GM18909 (cell line): Measurements from ENCODE around the gene TEX22.

Source experiments
- ATAC-seq: cut with Tn5 transposase; IDR thresholded peaks from one replicate; pipeline ENCODE4 v1.9.1; 2021; ENCODE audit warnings: mild to moderate bottlenecking; ENCODE audit not compliant: unreplicated experiment, poor library complexity

TEX22 gene

DNA sequence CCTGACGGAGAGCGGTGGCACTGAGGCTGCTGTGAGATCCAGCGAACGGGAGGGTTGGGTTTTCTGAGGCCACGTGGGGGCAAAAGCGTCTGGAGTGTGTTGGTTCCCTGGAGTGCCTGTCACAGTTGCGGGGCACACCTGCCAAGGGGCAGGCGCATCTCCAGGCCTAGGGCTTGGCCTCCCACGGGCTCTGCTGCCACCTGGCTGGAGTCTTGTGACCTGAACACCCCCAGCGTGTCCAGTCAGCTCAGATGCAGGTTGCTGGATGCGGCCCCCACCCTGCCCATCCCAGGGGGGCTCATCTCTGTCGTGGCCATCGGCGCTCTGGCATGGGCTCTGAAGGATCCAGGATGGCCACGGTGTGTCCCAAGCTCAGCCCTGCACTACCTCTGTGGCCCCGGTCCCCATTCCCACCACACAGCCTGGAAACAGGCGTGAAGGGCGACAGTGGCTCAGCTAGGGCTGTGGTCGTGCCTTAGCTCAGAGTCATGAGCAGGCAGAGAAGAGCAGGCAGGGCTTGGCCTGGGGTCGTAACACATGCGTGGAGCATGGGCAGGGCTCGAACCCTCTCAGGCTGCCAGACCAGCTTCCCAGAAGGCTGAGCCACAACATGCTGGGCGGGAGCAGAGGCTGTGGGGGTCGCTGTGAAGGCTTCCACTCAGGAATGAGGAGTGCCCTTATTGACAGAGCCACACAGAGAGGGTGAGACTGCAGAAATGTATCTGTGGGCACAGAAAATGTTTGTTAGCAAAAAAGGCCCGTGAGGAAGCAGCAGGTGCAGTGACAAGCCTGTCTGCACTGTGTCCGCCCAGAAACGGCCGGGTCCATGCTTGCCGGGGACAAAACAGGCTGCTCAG, 52.8 kb downstream of the TEX22 start:
- no peak for ATAC-seq

DNA sequence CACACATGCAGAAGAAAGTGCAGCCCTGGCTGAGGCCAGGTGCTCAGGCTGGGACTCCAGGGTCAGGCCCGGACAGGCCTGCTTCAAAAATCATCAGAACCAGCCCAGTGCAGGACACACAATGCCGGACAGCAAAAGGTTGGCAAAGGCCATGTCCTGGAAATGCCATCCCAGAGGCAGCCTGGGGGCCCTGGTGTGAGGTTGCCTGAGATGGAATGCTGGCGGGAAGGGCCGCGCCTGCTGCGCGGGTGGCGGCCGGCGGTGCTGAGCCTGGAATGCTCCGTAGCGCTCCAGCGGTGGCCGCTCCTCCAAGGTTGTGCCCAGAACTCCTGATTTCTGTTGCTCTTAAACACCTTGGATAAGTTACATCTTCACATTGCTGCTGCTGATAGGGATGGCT, 54.6 kb downstream of the TEX22 start:
- ATAC-seq = no peak

DNA sequence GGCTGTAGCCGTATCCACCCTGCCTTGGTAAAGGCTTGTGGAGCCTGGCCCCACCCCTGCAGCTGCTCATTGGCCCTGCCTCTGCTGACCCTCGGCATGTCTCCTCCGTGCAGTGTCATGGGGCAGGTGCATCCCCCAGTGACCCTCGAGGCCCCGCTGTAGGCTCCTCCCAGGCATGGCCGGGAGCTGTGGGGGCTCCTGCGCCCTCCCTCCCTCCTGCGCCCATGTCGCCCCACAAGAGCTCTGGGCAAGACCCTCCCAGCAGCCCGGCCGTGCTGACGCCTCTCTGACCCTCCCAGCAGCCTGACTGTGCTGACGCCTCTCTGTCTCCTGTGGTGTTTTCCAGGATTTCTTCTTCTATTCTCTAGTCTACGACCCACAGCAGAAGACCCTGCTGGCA, 55.5 kb downstream of the TEX22 start:
- no peak for ATAC-seq

DNA sequence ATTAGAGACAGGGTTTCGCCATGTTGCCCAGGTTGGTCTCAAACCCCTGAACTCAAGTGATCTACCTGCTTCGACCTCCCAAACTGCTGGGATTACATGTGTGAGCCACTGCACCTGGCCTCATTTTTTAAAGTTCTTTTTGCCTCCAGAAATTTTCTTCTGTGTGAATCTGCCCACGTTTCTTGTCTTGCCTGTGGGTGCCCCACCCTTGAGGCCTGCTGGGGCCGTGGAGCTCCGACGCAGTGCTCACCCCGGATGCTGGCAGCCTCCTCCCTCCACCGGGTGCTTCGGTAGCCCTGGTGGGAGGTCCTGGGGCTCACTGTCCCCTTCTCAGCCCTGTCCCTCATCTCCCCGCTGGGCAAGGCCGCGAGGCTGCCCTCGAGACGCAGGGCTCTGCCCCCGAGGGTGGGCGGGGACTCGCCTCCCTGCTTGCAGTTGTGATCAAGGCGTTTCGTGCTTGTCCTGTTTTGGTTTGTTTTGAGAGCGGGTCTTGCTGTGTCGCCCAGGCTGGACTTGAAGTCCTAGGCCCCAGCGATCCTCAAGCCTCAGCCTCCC, 56.8 kb downstream of the TEX22 start:
- ATAC-seq = no peak

DNA sequence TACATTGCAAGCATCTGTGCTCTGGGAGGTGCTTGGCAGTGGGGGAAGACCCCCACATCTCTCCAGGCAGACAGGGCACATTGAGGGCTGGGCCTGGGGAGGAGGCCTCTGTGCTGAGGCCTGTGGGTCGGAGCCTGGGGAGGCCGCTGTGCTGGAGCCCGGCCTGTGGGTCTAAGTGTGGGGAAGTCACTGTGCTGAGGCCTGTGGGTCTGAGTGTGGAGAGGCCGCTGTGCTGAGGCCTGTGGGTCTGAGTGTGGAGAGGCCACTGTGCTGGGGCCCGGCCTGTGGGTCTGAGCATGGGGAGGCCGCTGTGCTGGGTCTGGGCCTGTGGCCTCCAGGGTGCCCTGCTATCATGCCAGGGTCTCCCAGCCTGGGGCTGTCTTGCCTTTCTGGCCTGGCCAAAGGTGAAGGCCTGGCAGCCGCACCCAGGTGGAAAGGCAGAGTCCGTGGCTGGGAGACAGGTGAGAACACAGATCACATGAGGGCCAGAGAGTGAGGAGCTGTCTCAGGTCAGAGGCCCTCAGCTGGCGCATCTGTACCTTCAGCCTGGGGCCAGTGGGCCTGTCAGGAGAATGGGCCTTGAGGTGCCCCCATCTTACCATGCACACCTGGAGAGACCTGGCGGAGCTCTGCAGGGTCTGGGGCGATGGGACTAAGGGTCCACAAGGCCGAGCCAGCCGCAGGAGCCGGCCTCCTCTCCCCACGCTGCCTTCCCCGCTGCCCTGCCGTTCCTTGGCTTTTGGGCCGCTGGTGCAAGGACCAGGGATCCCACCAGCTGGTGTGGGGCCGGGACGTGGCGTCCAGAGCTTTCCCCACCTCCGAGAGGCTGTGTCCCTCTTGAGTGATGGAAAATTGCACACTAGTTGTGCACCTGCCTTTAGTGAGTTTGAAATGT, 57.7 kb downstream of the TEX22 start:
- no peak for ATAC-seq

DNA sequence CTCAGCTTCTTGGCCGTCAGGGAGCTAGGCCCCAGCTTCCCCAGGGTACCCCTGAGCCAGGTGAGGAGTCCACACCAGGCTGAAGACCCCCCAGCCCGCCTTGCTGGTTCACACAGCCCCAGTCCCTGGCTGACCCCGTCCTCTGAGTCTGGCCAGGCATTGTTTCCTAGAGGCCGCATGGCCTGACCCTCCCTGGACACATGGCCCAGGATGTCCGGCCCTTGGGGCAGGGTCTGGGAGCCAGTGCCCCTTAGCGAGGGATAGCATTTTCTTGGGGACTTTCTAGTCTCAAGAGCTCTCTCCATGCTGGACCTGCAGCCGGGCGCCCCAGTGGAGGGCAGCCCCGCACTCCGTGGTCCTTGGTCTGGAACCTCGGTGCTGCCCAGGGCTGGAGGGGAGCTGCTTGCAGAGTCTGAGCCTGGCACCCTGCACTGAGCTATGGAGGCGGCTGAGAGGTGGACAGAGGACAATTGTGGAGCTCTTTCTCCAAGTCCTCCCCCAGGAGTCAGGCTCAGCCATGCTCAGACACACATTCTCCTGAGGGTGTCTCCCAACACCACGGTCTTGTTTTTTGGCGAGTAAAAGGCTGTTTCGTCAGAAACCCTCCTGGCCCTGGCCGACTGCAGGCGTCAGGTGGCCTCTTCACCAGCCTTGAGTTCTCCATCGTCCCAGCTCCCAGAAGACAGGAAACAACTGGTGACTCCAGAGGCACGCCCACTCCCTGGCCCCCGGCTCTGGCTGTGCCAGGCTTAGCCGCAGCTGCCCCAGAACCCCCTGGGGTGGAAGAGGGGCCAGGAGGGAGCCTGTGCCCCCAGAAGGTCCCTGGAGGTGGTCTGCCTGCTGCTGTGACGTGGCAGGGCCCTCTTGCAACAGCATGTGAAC, 58.6 kb downstream of the TEX22 start:
- no peak for ATAC-seq

DNA sequence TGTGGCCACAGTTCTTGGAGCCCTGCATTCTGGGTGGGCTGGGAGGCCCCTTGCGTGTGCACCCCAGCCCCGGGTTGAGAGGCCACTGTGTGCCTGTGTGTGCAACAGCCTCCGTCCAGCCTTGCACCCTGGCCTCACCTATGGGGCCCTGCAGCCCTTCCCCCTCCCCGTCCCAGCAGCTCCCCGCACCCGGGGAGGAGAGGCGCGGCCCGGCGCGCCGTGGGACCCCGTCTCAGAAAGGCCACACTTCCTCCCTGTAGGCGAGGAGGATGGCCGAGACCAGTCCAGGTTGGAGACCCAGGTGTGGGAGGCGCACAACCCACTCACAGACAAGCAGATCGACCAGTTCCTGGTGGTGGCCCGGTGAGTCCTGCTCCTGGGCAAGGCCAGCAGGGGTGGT, 59.7 kb downstream of the TEX22 start:
- ATAC-seq = no peak

DNA sequence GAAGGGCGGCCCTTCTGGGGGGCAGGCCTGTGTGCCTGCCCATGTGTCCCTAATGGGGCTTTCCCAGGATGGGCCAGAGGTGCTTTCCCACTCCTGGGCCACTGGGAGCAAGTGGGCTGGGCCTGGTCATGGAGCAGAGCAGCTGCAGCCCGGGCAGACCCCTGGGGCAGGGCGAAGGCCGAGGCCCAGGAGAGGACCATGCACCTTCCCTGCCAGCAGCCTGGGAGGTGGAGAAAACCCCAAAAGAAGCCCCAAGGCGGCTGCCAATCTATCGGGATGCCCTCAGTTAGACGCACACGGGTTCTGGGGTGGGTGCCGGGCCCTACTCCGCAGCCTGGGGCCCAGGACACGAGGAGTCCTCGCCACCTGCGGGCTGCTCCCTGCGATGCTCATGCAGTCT, 60.2 kb downstream of the TEX22 start:
- ATAC-seq = no peak

DNA sequence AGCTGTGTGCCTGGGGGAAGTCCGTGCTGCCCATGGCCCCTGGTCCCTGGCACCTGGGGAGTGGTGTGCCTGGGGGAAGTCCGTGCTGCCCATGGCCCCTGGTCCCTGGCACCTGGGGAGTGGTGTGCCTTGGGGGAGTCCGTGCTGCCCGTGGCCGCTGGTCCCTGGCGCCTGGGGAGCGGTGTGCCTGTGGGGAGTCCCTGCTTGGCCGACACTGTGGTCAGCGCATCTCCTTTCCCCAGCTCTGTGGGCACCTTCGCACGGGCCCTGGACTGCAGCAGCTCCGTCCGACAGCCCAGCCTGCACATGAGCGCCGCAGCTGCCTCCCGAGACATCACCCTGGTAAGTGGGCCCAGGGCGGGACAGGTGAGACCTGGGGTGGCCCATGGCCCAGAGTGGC, 61.8 kb downstream of the TEX22 start:
- no peak for ATAC-seq

DNA sequence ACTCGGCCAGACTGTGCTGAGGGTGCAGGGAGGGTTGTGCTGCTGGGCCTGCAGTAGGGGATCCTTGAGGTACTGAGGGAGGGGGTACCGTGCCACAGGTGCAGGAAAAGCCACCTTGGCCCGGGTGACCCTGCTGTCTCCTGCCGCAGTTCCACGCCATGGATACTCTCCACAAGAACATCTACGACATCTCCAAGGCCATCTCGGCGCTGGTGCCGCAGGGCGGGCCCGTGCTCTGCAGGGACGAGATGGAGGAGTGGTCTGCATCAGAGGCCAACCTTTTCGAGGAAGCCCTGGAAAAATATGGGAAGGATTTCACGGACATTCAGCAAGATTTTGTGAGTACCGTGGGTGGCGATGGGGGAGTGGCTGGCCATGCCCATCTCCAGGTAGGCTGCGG, 62.3 kb downstream of the TEX22 start:
- ATAC-seq = no peak

DNA sequence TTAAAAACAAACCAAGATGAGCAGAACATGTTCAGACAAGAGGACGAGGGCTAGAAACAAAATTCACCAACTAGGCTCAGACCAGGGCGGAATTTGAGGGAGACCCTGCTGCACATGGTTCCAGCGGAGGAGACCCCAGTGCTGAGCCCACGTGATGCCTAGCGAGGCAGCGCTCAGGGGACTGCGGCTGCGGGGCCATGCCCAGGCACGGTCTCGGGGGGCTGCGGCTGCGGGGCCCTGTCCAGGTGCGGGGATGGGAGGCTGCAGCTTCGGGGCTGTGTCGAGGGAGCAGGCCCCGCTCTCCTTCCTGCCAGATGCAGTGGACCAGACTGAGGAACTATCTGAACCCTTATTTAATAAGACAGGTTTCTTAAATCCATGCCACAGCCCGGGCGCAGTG, 63.6 kb downstream of the TEX22 start:
- ATAC-seq = no peak
